Gastrocnemius medialis (tissue), 4 donors: Measurements from ENCODE around the gene KDM4C.

ENCODE experiments used
- POLR2A ChIP-seq, 2 donors: fragments of 450-650 bp; IDR thresholded peaks; one replicate each; pipeline ENCODE4 v1.6.1; 2017; ENCODE audit warnings: antibody characterized with exemption in 2 of 2, mild to moderate bottlenecking in 2 of 2, moderate library complexity in 2 of 2
- TF ChIP-seq, protein P1 (sequence below), 5 experiments: fragments of 450-650 bp in 3 of 5; fragments of 200-600 bp in 2 of 5; sonication (generic) in 2 of 5; IDR thresholded peaks in 4 of 5; conservative IDR thresholded peaks in 1 of 5; 1 replicate in 4 of 5; 2 replicates in 1 of 5; pipeline ENCODE4 v1.5.1; 2016 to 2019; ENCODE audit warnings: antibody characterized with exemption in 5 of 5, mild to moderate bottlenecking in 3 of 5, moderate library complexity in 3 of 5

DNA sequence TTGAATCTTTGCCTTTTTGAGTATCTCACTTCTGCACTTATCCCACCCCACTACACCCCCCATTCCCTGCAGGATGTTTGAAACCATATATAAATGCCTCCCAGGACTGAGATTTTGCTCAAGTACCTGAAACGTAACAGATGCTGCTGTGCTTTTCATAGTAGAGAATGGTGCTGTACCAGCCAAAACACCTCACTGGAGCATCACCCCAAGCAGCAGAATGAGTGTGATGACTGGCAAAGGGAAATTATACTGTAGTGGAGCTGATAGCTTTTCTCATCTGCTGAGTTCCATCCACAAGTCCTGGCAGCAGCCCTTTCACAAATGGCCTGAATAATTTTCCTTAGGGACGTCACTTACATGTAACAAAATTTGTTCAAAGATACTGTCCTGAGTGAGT is 246.1 kb downstream of the KDM4C start:
- TF ChIP-seq, protein P1, sequence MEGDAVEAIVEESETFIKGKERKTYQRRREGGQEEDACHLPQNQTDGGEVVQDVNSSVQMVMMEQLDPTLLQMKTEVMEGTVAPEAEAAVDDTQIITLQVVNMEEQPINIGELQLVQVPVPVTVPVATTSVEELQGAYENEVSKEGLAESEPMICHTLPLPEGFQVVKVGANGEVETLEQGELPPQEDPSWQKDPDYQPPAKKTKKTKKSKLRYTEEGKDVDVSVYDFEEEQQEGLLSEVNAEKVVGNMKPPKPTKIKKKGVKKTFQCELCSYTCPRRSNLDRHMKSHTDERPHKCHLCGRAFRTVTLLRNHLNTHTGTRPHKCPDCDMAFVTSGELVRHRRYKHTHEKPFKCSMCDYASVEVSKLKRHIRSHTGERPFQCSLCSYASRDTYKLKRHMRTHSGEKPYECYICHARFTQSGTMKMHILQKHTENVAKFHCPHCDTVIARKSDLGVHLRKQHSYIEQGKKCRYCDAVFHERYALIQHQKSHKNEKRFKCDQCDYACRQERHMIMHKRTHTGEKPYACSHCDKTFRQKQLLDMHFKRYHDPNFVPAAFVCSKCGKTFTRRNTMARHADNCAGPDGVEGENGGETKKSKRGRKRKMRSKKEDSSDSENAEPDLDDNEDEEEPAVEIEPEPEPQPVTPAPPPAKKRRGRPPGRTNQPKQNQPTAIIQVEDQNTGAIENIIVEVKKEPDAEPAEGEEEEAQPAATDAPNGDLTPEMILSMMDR (IDR thresholded peaks at IDR 0.05 in 4 of 5, conservative IDR thresholded peaks at IDR 0.05 in 1 of 5): no peak
- no peak for TF ChIP-seq POLR2A (IDR thresholded peaks at IDR 0.05)
